IMR-90 (cell line): Measurements from ENCODE around the gene APC. TPM values are rescaled to one million over a fixed set of nuclear protein-coding genes. Genes with fewer than 3 reads are reported as not detected.

Experiments
- ATAC-seq: fragments of 200-7000 bp; cut with Tn5 transposase; 2 replicates; pipeline ENCODE4 v1.9.1; 2020; ENCODE audit warnings: low read depth, mild to moderate bottlenecking, moderate library complexity
- BruUV-seq: library from RNA; stranded (reverse); fragments of 400-500 nt; replicated peaks from 2 replicates; lab custom pipeline; 2021; lab: Mats Ljungman, UMichigan
- CTCF ChIA-PET: fragments of 300-600 bp; formaldehyde crosslinking; extraction: SDS; loops from one replicate; lab custom pipeline; 2021; ENCODE audit warnings: antibody characterized with exemption; lab: Yijun Ruan, JAX
- POLR2A ChIA-PET: fragments of 300-600 bp; sonication (Branson Sonifier 250); formaldehyde crosslinking; loops from one replicate; lab custom pipeline; 2022; ENCODE audit warnings: antibody characterized with exemption; ENCODE audit not compliant: unreplicated experiment; lab: Charles Lee
- DNase-seq: peaks from one replicate; pipeline ENCODE4 v3.0.0; 2013
- H2AFZ ChIP-seq: replicated peaks from 2 replicates; pipeline ENCODE3; 2013; ENCODE audit warnings: low read length, mild to moderate bottlenecking; ENCODE audit not compliant: poor library complexity
- H2AK5ac ChIP-seq: 2 replicates; pipeline ENCODE4 v1.6.1; 2013; ENCODE audit warnings: low read depth, low read length, inconsistent platforms
- H2AK9ac ChIP-seq: replicated peaks from 2 replicates; pipeline ENCODE3; 2013; ENCODE audit warnings: mild to moderate bottlenecking, low read depth, low read length, moderate library complexity; ENCODE audit not compliant: poor library complexity
- H2BK120ac ChIP-seq: 2 replicates; pipeline ENCODE4 v1.6.1; 2013; ENCODE audit warnings: low read depth, low read length, inconsistent platforms
- H2BK15ac ChIP-seq: 3 replicates; pipeline ENCODE4 v1.6.1; 2013; ENCODE audit warnings: low read depth, low read length, inconsistent platforms
- H2BK20ac ChIP-seq: 2 replicates; pipeline ENCODE4 v1.6.1; 2013; ENCODE audit warnings: low read depth, mild to moderate bottlenecking, inconsistent platforms, low read length, moderate library complexity
- H2BK5ac ChIP-seq: 2 replicates; pipeline ENCODE4 v1.6.1; 2013; ENCODE audit warnings: mild to moderate bottlenecking, low read depth, low read length, inconsistent platforms; ENCODE audit not compliant: poor library complexity, severe bottlenecking
- H3K14ac ChIP-seq: replicated peaks from 2 replicates; pipeline ENCODE4 v1.6.1; 2013; ENCODE audit warnings: low read depth, low read length, inconsistent platforms
- H3K18ac ChIP-seq: 2 replicates; pipeline ENCODE4 v1.6.1; 2013; ENCODE audit warnings: low read depth, low read length, control low read depth
- H3K23ac ChIP-seq: 2 replicates; pipeline ENCODE4 v1.6.1; 2013; ENCODE audit warnings: low read depth, low read length, inconsistent platforms
- H3K27ac ChIP-seq: 2 replicates; pipeline ENCODE4 v1.5.1; 2013; ENCODE audit warnings: mild to moderate bottlenecking, control low read depth, low read length; ENCODE audit not compliant: insufficient read depth
- H3K27me3 ChIP-seq: 2 replicates; pipeline ENCODE4 v1.6.1; 2013; ENCODE audit warnings: low read length; ENCODE audit not compliant: control insufficient read depth, insufficient read depth
- H3K36me3 ChIP-seq: 2 replicates; pipeline ENCODE4 v1.6.1; 2013; ENCODE audit warnings: low read length, mixed read lengths; ENCODE audit not compliant: control insufficient read depth, insufficient read depth
- H3K4ac ChIP-seq: 2 replicates; pipeline ENCODE4 v1.6.1; 2013; ENCODE audit warnings: low read depth, low read length, inconsistent platforms
- H3K4me1 ChIP-seq: 2 replicates; pipeline ENCODE4 v1.6.1; 2013; ENCODE audit warnings: low read length, mixed read lengths; ENCODE audit not compliant: control insufficient read depth, insufficient read depth
- H3K4me2 ChIP-seq: 2 replicates; pipeline ENCODE4 v1.6.1; 2013; ENCODE audit warnings: low read depth, mild to moderate bottlenecking, control low read depth, low read length, moderate library complexity
- H3K4me3 ChIP-seq: 2 replicates; pipeline ENCODE4 v1.5.1; 2013; ENCODE audit warnings: low read depth, mild to moderate bottlenecking, control low read depth, low read length, moderate library complexity; ENCODE audit not compliant: insufficient read depth
- H3K56ac ChIP-seq: 2 replicates; pipeline ENCODE4 v1.6.1; 2013; ENCODE audit warnings: low read length, inconsistent platforms; ENCODE audit not compliant: insufficient read depth; ENCODE audit errors: extremely low read depth
- H3K79me1 ChIP-seq, 2 experiments: 2 replicates each; pipeline ENCODE4 v1.6.1; 2013; ENCODE audit warnings: low read length in 2 of 2, inconsistent platforms in 1 of 2, low read depth in 1 of 2
- H3K9ac ChIP-seq: 2 replicates; pipeline ENCODE4 v1.6.1; 2013; ENCODE audit warnings: low read depth, low read length, control low read depth
- H3K9me1 ChIP-seq: 2 replicates; pipeline ENCODE4 v1.6.1; 2013; ENCODE audit warnings: low read length, inconsistent platforms; ENCODE audit not compliant: insufficient read depth
- H3K9me3 ChIP-seq: 2 replicates; pipeline ENCODE4 v1.6.1; 2013; ENCODE audit warnings: low read length; ENCODE audit not compliant: control insufficient read depth, insufficient read depth
- H4K20me1 ChIP-seq: 2 replicates; pipeline ENCODE4 v1.6.1; 2013; ENCODE audit warnings: low read length, inconsistent platforms; ENCODE audit not compliant: insufficient read depth
- H4K5ac ChIP-seq: 2 replicates; pipeline ENCODE4 v1.6.1; 2013; ENCODE audit warnings: mild to moderate bottlenecking, low read depth, low read length, control low read depth
- H4K8ac ChIP-seq, 2 experiments: 2 replicates each; pipeline ENCODE4 v1.6.1; 2013; ENCODE audit warnings: low read depth in 2 of 2, low read length in 2 of 2, control low read depth in 1 of 2, inconsistent platforms in 1 of 2
- H4K91ac ChIP-seq: 2 replicates; pipeline ENCODE4 v1.6.1; 2013; ENCODE audit warnings: low read depth, low read length, inconsistent platforms; ENCODE audit not compliant: insufficient read depth
- CEBPB ChIP-seq: IDR thresholded peaks from 2 replicates; pipeline ENCODE4 v1.6.1; 2012; ENCODE audit warnings: low read depth, low read length, improper control_type of control experiment
- CHD1 ChIP-seq: IDR thresholded peaks from 2 replicates; pipeline ENCODE4 v1.6.1; 2012; ENCODE audit warnings: low read depth, low read length, improper control_type of control experiment
- CTCF ChIP-seq: conservative IDR thresholded peaks from 2 replicates; pipeline ENCODE4 v1.5.1; 2012; ENCODE audit warnings: mild to moderate bottlenecking, low read depth, low read length, improper control_type of control experiment
- FOS ChIP-seq: fragments of 150-350 bp; IDR thresholded peaks from 2 replicates; pipeline ENCODE4 v1.6.1; 2016; ENCODE audit warnings: low read depth, low read length
- MAFK ChIP-seq: IDR thresholded peaks from 2 replicates; pipeline ENCODE4 v1.6.1; 2012; ENCODE audit warnings: low read depth, low read length, improper control_type of control experiment
- MAZ ChIP-seq: IDR thresholded peaks from 2 replicates; pipeline ENCODE4 v1.6.1; 2012; ENCODE audit warnings: low read depth, mild to moderate bottlenecking, low read length, improper control_type of control experiment, moderate library complexity, borderline replicate concordance
- POLR2A ChIP-seq: IDR thresholded peaks from 2 replicates; pipeline ENCODE4 v1.6.1; 2012; ENCODE audit warnings: mild to moderate bottlenecking, low read depth, low read length
- RAD21 ChIP-seq: IDR thresholded peaks from 2 replicates; pipeline ENCODE4 v1.6.1; 2012; ENCODE audit warnings: low read length, improper control_type of control experiment
- RCOR1 ChIP-seq: IDR thresholded peaks from 2 replicates; pipeline ENCODE4 v1.6.1; 2012; ENCODE audit warnings: mild to moderate bottlenecking, low read length, improper control_type of control experiment; ENCODE audit not compliant: insufficient replicate concordance
- RFX5 ChIP-seq: IDR thresholded peaks from 2 replicates; pipeline ENCODE4 v1.8.0; 2012; ENCODE audit warnings: low read depth, mild to moderate bottlenecking, low read length, moderate library complexity
- WGBS, 2 experiments: methylation state at CpG; one replicate each; pipeline versions ENCODE4 v1.1.5 to v1.1.7; 2013; ENCODE audit warnings: missing lambda C conversion rate in 2 of 2; ENCODE audit not compliant: insufficient read length in 1 of 2; ENCODE audit errors: extremely low coverage in 2 of 2; 5-methylcytosine and 5-hydroxymethylcytosine counted together
- dilution Hi-C: fragments of 300-500 bp; cut with HindIII; formaldehyde crosslinking; loops from one replicate; pipeline ENCODE4 v1.14.3; 2018; ENCODE audit warnings: low sequenced_read_pairs; ENCODE audit not compliant: unreplicated experiment
- in situ Hi-C: fragments of 300-500 bp; cut with MboI; formaldehyde crosslinking; loops from 3 replicates; pipeline ENCODE4 v1.14.3; 2019; ENCODE audit warnings: low sequenced_read_pairs, inconsistent platforms, mixed read lengths
- intact Hi-C: fragments of 100-400 bp; cut with micrococcal nuclease; formaldehyde crosslinking; loops from 2 replicates; pipeline ENCODE4 v1.10.0; 2022
- polyA plus RNA-seq, 3 experiments: library from polyadenylated mRNA; depleted of rRNA; stranded (reverse); fragments of >200 nt; gene quantifications; 2 replicates each; pipeline ENCODE4 v1.2.3, GENCODE V29; 2012; ENCODE audit warnings: low replicate concordance in 1 of 3
- total RNA-seq: library from RNA; depleted of rRNA; stranded (reverse); fragments of >200 nt; gene quantifications from 2 replicates; pipeline ENCODE4 v1.2.3, GENCODE V29; 2012
- TF ChIP-seq, protein P1 (sequence below): fragments of 150-350 bp; IDR thresholded peaks from 2 replicates; pipeline ENCODE4 v1.6.1; 2017; ENCODE audit warnings: mild to moderate bottlenecking, antibody characterized with exemption, low read length, low read depth

The APC gene
- total and polyA plus RNA-seq, 2 of the 4 experiments (the other 2 are of a cell fraction): 7.3 to 58.4 TPM

DNA sequence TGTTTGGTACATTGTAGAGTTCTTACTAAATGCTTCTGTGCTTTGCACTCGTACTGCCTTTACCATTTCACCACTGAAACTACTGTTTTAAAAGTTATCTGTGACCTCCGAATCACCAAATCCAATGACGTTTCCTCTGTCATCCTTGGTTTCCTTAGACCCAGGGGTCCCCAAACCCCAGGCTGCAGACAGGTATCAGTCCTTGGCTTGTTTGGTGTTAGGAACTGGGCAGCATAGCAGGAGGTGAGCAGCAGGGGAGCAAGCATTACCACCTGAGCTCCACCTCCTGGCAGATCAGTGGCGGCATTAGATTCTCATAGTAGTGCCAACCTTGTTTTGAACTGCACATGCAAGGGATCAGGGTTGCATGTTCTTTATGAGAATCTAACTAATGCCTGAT lies 26.8 kb upstream of the APC start:
- BruUV-seq: no TSS peak
- Histone ChIP-seq H2BK5ac (no peak overlapping the region), H3K4me3 (no peak overlapping the region), H3K9ac (no peak overlapping the region), H3K18ac (no peak overlapping the region), H4K8ac (no peak overlapping the region), H3K4me1 (peaks cover 4% of the 10 kb centered on the region; the same call in 1 of the 2 replicates), H3K9me1 (no peaks in the 10 kb centered on the region; the same call in 1 of the 2 replicates), H3K27me3 (no peaks in the 10 kb centered on the region), H2BK120ac (no peak overlapping the region), H3K56ac (no peak overlapping the region), H2BK20ac (no peak overlapping the region), H3K4ac (no peak overlapping the region), H3K79me1 (peaks cover 36 to 42% of the 10 kb centered on the region in 2 experiments), H2AFZ (no peak overlapping the region), H2AK5ac (no peak overlapping the region), H3K9me3 (no peaks in the 10 kb centered on the region), H4K91ac (no peak overlapping the region), H3K4me2 (no peak overlapping the region), H2AK9ac (no peak overlapping the region), H2BK15ac (no peak overlapping the region), H3K27ac (no peak overlapping the region), H4K5ac (no peak overlapping the region), H4K20me1 (no peaks in the 10 kb centered on the region; the same call in 1 of the 2 replicates), H3K23ac (no peak overlapping the region), H3K36me3 (no peaks in the 10 kb centered on the region), H3K14ac (no peak overlapping the region)
- TF ChIP-seq, protein P1, sequence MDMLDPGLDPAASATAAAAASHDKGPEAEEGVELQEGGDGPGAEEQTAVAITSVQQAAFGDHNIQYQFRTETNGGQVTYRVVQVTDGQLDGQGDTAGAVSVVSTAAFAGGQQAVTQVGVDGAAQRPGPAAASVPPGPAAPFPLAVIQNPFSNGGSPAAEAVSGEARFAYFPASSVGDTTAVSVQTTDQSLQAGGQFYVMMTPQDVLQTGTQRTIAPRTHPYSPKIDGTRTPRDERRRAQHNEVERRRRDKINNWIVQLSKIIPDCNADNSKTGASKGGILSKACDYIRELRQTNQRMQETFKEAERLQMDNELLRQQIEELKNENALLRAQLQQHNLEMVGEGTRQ: no peak
- TF ChIP-seq CTCF: no peak
- no peak for TF ChIP-seq FOS
- no peak for TF ChIP-seq MAFK
- no peak for TF ChIP-seq RCOR1
- TF ChIP-seq MAZ: no peak
- no peak for TF ChIP-seq POLR2A
- TF ChIP-seq RAD21: no peak
- no peak for TF ChIP-seq CHD1
- no peak for TF ChIP-seq RFX5
- no peak for TF ChIP-seq CEBPB
- in situ Hi-C loops: no loop called here
- intact Hi-C loops: no loop called here
- no CpG with 5 or more reads among the region's 4 CpGs for WGBS, 2 experiments
- dilution Hi-C loops: no loop called here
- ChIA-PET POLR2A (no interaction called here), CTCF (no interaction called here)
- DNase-seq (no peak), ATAC-seq (no peak)
